ENCODE data around the gene ERG. TPM values are rescaled to one million over a fixed set of nuclear protein-coding genes. Genes with fewer than 3 reads are reported as not detected.

Gene ERG
- total RNA-seq, 4 donors from 2014 or later: 10.7 to 63.7 (median 41.0) TPM

- TF ChIP-seq, protein P1, sequence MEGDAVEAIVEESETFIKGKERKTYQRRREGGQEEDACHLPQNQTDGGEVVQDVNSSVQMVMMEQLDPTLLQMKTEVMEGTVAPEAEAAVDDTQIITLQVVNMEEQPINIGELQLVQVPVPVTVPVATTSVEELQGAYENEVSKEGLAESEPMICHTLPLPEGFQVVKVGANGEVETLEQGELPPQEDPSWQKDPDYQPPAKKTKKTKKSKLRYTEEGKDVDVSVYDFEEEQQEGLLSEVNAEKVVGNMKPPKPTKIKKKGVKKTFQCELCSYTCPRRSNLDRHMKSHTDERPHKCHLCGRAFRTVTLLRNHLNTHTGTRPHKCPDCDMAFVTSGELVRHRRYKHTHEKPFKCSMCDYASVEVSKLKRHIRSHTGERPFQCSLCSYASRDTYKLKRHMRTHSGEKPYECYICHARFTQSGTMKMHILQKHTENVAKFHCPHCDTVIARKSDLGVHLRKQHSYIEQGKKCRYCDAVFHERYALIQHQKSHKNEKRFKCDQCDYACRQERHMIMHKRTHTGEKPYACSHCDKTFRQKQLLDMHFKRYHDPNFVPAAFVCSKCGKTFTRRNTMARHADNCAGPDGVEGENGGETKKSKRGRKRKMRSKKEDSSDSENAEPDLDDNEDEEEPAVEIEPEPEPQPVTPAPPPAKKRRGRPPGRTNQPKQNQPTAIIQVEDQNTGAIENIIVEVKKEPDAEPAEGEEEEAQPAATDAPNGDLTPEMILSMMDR (IDR thresholded peaks at IDR 0.05): no peak
- no peak for ATAC-seq (ENCODE audit: low FRiP score)
- no peak for DNase-seq (ENCODE audit: low spot score)
Observed at GRCh38 chr21:38531591-38531990, 33.3 kb upstream of the ERG start.

- TF ChIP-seq, protein P1 (IDR thresholded peaks at IDR 0.05): no peak
- ATAC-seq (ENCODE audit: low FRiP score) (no peak), DNase-seq (ENCODE audit: low spot score) (no peak)
Observed at GRCh38 chr21:38531039-38531541, 32.8 kb upstream of the ERG start.

DNA sequence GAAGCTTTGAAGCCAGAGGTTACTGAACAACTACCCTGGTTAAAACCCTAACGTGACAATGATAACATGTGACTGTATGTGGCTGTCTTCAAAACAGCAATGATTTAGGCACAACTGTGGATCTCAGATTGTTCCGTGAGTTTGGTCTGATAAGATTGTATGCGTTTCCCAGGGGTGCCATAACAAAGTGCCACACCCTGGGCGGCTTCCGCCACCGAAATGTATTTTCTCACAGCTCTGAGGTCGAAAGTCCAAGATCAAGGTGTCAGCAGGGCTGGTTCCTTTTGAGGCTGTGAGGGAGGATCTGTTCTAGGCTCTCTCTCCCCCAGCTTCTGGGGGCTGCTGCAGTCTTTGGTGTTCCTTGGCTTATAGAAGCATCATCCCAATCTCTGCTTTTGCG lies 29.5 kb upstream of the ERG start:
- DNase-seq (ENCODE audit: low spot score): no peak
- ATAC-seq (ENCODE audit: low FRiP score): no peak
- TF ChIP-seq, protein P1 (IDR thresholded peaks at IDR 0.05): no peak

DNA sequence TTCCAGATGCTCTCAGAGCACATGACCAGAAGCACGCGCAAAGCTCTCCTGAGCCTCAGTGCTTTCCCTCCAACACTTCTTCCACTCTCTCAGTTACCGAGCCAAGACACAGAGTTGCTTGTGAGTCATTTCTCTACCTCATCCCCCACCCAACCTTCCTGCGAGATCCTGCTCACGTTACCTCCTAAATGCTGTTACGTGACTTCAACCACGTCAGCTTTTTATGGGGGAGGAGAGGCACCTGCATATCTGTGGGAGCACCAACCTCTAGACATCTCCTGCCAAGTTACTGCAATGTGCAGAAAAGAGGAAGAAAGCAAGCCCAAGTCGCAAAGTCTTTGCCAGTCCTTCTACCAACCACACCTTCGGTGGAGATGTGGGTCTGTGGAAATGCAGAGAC lies 27.2 kb upstream of the ERG start:
- DNase-seq (ENCODE audit: low spot score) (no peak), ATAC-seq (ENCODE audit: low FRiP score) (peak; percentile 87)
- TF ChIP-seq, protein P1 (IDR thresholded peaks at IDR 0.05): no peak

DNA sequence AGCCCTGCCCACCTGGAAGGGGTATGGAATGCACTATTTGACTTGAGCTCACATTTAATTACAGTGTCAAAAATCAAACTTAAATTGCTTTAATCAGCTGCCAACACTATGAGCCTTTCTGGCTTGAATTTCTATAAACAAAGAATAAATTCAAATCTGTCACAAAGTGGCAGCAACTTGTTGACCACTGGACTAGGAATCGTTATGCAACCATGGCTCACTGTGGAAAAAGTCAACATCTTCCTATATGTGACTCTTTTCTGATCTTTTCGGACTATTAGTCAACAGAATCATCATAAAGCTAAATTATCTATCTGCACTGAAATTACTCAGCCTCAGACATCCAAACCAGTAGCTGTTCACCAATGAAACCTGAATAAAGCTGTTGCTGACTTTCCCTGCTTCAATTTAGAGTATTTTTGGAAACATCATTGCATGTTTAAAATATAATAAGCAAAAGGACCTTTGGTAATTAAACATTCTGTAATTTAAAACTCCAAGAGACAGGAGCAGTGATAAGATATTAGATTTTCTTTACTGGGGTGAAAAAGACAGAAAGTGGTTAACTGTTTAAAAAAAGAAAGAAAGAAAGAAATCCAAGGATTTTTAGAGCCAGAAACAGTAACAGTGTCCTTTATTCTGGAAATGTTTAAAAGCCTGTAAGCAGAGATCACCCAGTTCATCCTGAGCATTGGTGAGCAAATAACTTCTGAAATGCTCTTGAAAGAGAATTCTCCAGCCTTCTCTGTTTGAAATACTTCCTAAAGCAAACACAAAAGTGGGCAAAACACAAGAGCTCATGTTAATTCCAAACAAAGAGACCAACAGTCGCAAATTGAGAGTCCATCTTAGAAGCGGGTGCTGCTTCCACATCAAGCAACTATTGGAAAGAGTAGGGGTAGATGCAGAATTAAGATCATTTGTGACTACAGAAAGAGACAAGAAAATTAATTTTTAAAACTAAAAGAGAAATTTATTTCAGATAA lies 26.2 kb upstream of the ERG start:
- ATAC-seq (ENCODE audit: low FRiP score) (peak; percentile 31), DNase-seq (ENCODE audit: low spot score) (no peak)
- TF ChIP-seq, protein P1 (IDR thresholded peaks at IDR 0.05): no peak

DNA sequence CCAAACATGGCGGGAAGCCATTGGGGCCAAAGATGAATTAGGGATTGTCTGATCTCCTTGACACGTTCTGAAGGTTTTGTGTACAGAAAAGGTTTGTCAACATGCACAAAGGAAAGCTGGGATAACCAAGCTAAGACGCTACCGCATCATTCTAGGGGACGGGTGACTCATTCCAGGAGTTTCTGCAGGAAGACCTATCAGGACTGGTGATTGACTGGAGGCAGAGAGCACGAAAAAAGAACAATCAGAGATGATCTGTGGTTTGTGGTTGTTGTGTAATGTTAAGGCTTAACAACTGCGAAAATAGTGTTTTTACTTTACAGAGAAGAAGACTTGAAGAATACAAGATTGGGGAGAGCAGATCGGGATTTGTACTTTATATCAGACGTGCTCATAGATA lies 22.2 kb upstream of the ERG start:
- ATAC-seq (ENCODE audit: low FRiP score): no peak
- TF ChIP-seq, protein P1 (IDR thresholded peaks at IDR 0.05): no peak
- DNase-seq (ENCODE audit: low spot score): no peak
